Measurements from ENCODE around the gene AGBL4.

Gene AGBL4

DNA sequence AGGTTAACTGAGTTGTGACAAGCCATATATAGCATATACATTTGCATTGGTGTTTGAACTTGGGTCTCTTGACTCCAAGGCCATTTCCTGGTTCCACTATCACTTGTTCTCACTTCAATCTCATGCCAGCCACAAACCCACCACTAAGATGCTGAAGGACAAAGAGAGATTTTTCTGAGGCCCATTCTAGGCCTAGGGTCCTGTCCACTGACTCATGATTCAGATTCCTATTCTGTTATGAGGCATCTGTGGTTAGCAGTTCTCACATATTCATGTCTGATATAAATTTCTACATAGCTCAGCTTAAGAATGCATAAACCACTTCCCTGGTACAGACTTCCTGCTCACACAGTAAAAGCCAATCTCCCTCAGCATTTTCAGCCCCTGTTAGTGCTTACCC lies 921.0 kb downstream of the AGBL4 start:
- Histone ChIP-seq H3K4me2 (ENCODE audit: insufficient read depth, low read length) (no peak overlapping the region), H3K9ac (ENCODE audit: low read depth, low read length) (no peak overlapping the region), H3K36me3 (ENCODE audit: insufficient read depth, low read length) (no peaks in the 10 kb centered on the region), H3K4me3 (ENCODE audit: low read depth in 1 of 2, low read length in 2 of 2) (no peak overlapping the region), H4K20me1 (ENCODE audit: insufficient read depth, low read length) (no peaks in the 10 kb centered on the region), H3K27me3 (ENCODE audit: insufficient read depth, low read length, poor library complexity) (no peaks in the 10 kb centered on the region), H3K9me3 (ENCODE audit: insufficient read depth, low read length, severe bottlenecking) (no peaks in the 10 kb centered on the region), H3K27ac (ENCODE audit: low read length) (no peak overlapping the region), H3K79me2 (ENCODE audit: insufficient read depth, low read length) (no peaks in the 10 kb centered on the region), H3K4me1 (ENCODE audit: insufficient read depth, low read length) (no peaks in the 10 kb centered on the region), H2AFZ (ENCODE audit: low read depth, low read length) (no peak overlapping the region)
- DNase-seq (no peak), ATAC-seq (ENCODE audit: insufficient read depth, low read depth) (no peak)
- TF ChIP-seq EZH2 (IDR thresholded peaks at IDR 0.05; ENCODE audit: borderline replicate concordance, low read depth, low read length, severe bottlenecking) (no peak), CTCF (IDR thresholded peaks at IDR 0.05; ENCODE audit: borderline replicate concordance, extremely low read depth, low read length, poor library complexity, severe bottlenecking) (no peak)

- no peak overlapping the region for H3K27ac ChIP-seq (ENCODE audit: low read length)
- H3K4me1 ChIP-seq (ENCODE audit: insufficient read depth, low read length) = no peaks in the 10 kb centered on the region
- no peak overlapping the region for H3K4me2 ChIP-seq (ENCODE audit: insufficient read depth, low read length)
- H3K79me2 ChIP-seq (ENCODE audit: insufficient read depth, low read length) = no peaks in the 10 kb centered on the region
- no peak overlapping the region for H2AFZ ChIP-seq (ENCODE audit: low read depth, low read length)
- ATAC-seq (ENCODE audit: insufficient read depth, low read depth) = no peak
- H3K9me3 ChIP-seq (ENCODE audit: insufficient read depth, low read length, severe bottlenecking) = no peaks in the 10 kb centered on the region
- H3K36me3 ChIP-seq (ENCODE audit: insufficient read depth, low read length) = no peaks in the 10 kb centered on the region
- H3K27me3 ChIP-seq (ENCODE audit: insufficient read depth, low read length, poor library complexity) = no peaks in the 10 kb centered on the region
- no peak for DNase-seq
- H3K9ac ChIP-seq (ENCODE audit: low read depth, low read length) = no peak overlapping the region
- no peak overlapping the region for H3K4me3 ChIP-seq (ENCODE audit: low read depth in 1 of 2, low read length in 2 of 2)
- TF ChIP-seq CTCF (IDR thresholded peaks at IDR 0.05; ENCODE audit: borderline replicate concordance, extremely low read depth, low read length, poor library complexity, severe bottlenecking) (no peak), EZH2 (IDR thresholded peaks at IDR 0.05; ENCODE audit: borderline replicate concordance, low read depth, low read length, severe bottlenecking) (no peak)
- no peaks in the 10 kb centered on the region for H4K20me1 ChIP-seq (ENCODE audit: insufficient read depth, low read length)
Observed at GRCh38 chr1:49098866-49099265, 924.9 kb downstream of the AGBL4 start.

DNA sequence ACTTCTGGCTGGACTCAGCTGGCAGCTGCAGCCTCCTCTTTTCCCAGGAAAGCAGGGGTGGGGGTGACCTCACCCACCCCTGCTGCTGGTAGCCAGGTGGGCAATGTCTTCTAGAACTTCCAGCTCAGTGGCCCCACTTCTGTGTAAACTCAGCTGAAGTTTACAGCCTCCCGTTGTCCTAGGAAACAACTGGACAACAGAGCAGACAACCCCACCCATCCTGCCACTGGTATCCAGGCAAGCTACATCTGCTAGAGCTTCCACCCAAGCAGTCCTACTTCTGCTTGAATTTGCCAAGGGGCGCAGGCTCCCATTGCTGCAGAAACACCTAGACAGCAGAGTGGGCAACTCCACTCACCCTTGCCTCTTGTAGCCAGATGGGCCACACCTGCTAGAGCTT lies 937.4 kb downstream of the AGBL4 start:
- no peak for ATAC-seq (ENCODE audit: insufficient read depth, low read depth)
- Histone ChIP-seq H3K9me3 (ENCODE audit: insufficient read depth, low read length, severe bottlenecking) (no peaks in the 10 kb centered on the region), H4K20me1 (ENCODE audit: insufficient read depth, low read length) (no peaks in the 10 kb centered on the region), H3K4me1 (ENCODE audit: insufficient read depth, low read length) (no peaks in the 10 kb centered on the region), H3K9ac (ENCODE audit: low read depth, low read length) (no peak overlapping the region), H3K4me3 (ENCODE audit: low read depth in 1 of 2, low read length in 2 of 2) (no peak overlapping the region), H3K36me3 (ENCODE audit: insufficient read depth, low read length) (no peaks in the 10 kb centered on the region), H2AFZ (ENCODE audit: low read depth, low read length) (no peak overlapping the region), H3K4me2 (ENCODE audit: insufficient read depth, low read length) (no peak overlapping the region), H3K27me3 (ENCODE audit: insufficient read depth, low read length, poor library complexity) (no peaks in the 10 kb centered on the region), H3K27ac (ENCODE audit: low read length) (no peak overlapping the region), H3K79me2 (ENCODE audit: insufficient read depth, low read length) (no peaks in the 10 kb centered on the region)
- TF ChIP-seq CTCF (IDR thresholded peaks at IDR 0.05; ENCODE audit: borderline replicate concordance, extremely low read depth, low read length, poor library complexity, severe bottlenecking) (no peak), EZH2 (IDR thresholded peaks at IDR 0.05; ENCODE audit: borderline replicate concordance, low read depth, low read length, severe bottlenecking) (no peak)
- no peak for DNase-seq

DNA sequence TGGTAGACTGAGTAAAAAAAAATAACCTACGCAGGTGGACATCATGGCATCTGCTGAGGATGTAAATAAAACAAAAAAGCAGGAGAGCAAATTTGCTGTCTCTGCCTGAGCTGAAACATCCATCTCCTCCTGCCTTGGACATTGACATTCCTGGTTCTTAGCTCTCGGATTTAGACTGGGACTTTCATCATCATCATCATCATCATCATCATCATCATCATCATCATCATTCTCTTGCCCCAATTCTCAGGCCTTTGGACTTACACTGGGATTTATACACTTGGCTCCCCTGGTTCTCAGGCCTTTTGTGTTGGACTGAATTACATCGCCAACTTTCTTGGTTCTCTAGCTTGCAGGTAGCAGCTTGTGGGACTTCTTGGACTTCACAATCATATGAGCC lies 938.7 kb downstream of the AGBL4 start:
- no peaks in the 10 kb centered on the region for H3K9me3 ChIP-seq (ENCODE audit: insufficient read depth, low read length, severe bottlenecking)
- no peak for ATAC-seq (ENCODE audit: insufficient read depth, low read depth)
- no peak for TF ChIP-seq CTCF (IDR thresholded peaks at IDR 0.05; ENCODE audit: borderline replicate concordance, extremely low read depth, low read length, poor library complexity, severe bottlenecking)
- TF ChIP-seq EZH2 (IDR thresholded peaks at IDR 0.05; ENCODE audit: borderline replicate concordance, low read depth, low read length, severe bottlenecking) = no peak

More for the DNA sequence above, 938.7 kb downstream of the AGBL4 start:
- H3K4me2 ChIP-seq (ENCODE audit: insufficient read depth, low read length) = no peak overlapping the region
- H3K27me3 ChIP-seq (ENCODE audit: insufficient read depth, low read length, poor library complexity) = no peaks in the 10 kb centered on the region
- H4K20me1 ChIP-seq (ENCODE audit: insufficient read depth, low read length) = no peaks in the 10 kb centered on the region
- no peak overlapping the region for H2AFZ ChIP-seq (ENCODE audit: low read depth, low read length)
- DNase-seq = no peak
- H3K36me3 ChIP-seq (ENCODE audit: insufficient read depth, low read length) = no peaks in the 10 kb centered on the region
- H3K79me2 ChIP-seq (ENCODE audit: insufficient read depth, low read length) = no peaks in the 10 kb centered on the region
- H3K9ac ChIP-seq (ENCODE audit: low read depth, low read length) = no peak overlapping the region
- H3K4me1 ChIP-seq (ENCODE audit: insufficient read depth, low read length) = no peaks in the 10 kb centered on the region
- H3K4me3 ChIP-seq (ENCODE audit: low read depth in 1 of 2, low read length in 2 of 2) = no peak overlapping the region
- H3K27ac ChIP-seq (ENCODE audit: low read length) = no peak overlapping the region
